ENCODE results near the gene DPP6.

DNA sequence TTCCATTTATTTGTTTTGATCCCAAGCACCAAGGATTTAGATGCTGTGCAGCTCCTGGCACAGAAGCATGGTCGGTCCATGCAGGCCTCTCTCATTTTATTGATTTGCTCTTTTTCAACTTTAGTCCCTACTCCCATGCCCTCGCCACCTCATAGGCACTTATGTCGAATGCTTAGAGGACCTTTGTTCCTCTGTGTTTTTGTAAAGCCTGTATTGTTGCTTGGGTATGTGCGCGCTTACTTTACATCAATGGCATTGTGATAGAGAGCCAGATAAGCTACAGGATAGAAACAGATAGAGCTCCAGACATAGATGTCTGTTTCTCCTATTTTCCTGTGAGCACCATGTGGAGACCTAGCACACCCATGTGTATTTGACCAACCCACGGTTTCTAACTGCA lies 725.7 kb downstream of the DPP6 start:
- TF ChIP-seq CREB1 (CRISPR knock-in tag; IDR thresholded peaks at IDR 0.05; ENCODE audit: low read depth) (no peak), POLR2AphosphoS5 (IDR thresholded peaks at IDR 0.05; ENCODE audit: low read depth) (no peak), CTCF (conservative IDR thresholded peaks at IDR 0.05; ENCODE audit: low read depth in 2 of 2) (no peak), EZH2 (IDR thresholded peaks at IDR 0.05; ENCODE audit: low read depth, unreplicated experiment) (no peak), EZH2phosphoT487 (IDR thresholded peaks at IDR 0.05; ENCODE audit: unreplicated experiment) (no peak), ZNF331 (CRISPR knock-in tag; IDR thresholded peaks at IDR 0.05; ENCODE audit: low read depth) (no peak), STAT1 (IDR thresholded peaks at IDR 0.05; ENCODE audit: unreplicated experiment) (no peak), NANOG (IDR thresholded peaks at IDR 0.05; ENCODE audit: borderline replicate concordance) (no peak)
- TF ChIP-seq, protein P1, sequence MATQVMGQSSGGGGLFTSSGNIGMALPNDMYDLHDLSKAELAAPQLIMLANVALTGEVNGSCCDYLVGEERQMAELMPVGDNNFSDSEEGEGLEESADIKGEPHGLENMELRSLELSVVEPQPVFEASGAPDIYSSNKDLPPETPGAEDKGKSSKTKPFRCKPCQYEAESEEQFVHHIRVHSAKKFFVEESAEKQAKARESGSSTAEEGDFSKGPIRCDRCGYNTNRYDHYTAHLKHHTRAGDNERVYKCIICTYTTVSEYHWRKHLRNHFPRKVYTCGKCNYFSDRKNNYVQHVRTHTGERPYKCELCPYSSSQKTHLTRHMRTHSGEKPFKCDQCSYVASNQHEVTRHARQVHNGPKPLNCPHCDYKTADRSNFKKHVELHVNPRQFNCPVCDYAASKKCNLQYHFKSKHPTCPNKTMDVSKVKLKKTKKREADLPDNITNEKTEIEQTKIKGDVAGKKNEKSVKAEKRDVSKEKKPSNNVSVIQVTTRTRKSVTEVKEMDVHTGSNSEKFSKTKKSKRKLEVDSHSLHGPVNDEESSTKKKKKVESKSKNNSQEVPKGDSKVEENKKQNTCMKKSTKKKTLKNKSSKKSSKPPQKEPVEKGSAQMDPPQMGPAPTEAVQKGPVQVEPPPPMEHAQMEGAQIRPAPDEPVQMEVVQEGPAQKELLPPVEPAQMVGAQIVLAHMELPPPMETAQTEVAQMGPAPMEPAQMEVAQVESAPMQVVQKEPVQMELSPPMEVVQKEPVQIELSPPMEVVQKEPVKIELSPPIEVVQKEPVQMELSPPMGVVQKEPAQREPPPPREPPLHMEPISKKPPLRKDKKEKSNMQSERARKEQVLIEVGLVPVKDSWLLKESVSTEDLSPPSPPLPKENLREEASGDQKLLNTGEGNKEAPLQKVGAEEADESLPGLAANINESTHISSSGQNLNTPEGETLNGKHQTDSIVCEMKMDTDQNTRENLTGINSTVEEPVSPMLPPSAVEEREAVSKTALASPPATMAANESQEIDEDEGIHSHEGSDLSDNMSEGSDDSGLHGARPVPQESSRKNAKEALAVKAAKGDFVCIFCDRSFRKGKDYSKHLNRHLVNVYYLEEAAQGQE (IDR thresholded peaks at IDR 0.05; ENCODE audit: unreplicated experiment): no peak
- TF ChIP-seq, protein P2, sequence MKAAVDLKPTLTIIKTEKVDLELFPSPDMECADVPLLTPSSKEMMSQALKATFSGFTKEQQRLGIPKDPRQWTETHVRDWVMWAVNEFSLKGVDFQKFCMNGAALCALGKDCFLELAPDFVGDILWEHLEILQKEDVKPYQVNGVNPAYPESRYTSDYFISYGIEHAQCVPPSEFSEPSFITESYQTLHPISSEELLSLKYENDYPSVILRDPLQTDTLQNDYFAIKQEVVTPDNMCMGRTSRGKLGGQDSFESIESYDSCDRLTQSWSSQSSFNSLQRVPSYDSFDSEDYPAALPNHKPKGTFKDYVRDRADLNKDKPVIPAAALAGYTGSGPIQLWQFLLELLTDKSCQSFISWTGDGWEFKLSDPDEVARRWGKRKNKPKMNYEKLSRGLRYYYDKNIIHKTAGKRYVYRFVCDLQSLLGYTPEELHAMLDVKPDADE (IDR thresholded peaks at IDR 0.05): no peak
